MM.1S (cell line): ENCODE data around the gene ZNF716.

Source experiments
- EZH2 ChIP-seq: fragments of 300-600 bp; sonication (generic); optimal IDR thresholded peaks from 2 replicates; pipeline ENCODE3; 2017; ENCODE audit warnings: low read depth, mild to moderate bottlenecking, antibody characterized with exemption, low read length, mixed read lengths
- EZH2phosphoT487 ChIP-seq: fragments of 300-600 bp; sonication (generic); IDR thresholded peaks from 2 replicates; pipeline ENCODE4 v1.6.1; 2018; ENCODE audit warnings: antibody characterized with exemption, low read length
- TF ChIP-seq, protein P1 (sequence below): fragments of 300-600 bp; sonication (generic); IDR thresholded peaks from 2 replicates; pipeline ENCODE4 v1.5.1; 2016; ENCODE audit warnings: antibody characterized with exemption, low read length, mixed read lengths

DNA sequence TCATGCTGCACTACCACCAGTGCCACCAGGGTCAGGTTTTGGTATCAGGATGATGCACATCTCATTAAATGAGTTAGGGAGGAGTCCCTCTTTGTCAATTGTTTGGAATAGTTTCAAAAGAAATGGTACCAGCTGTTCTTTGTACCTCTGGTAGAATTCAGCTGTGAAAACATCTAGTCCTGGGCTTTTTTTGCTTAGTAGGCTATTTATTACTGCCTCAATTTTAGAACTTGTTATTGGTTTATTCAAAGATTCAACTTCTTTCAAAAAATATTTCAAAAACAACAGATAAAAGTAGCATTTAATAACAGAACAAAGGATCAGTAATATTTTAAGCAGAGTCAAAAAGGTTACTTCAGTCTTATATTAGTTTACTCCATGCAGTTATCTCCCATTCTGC lies 6.4 kb upstream of the ZNF716 start:
- no peak for TF ChIP-seq EZH2
- TF ChIP-seq, protein P1, sequence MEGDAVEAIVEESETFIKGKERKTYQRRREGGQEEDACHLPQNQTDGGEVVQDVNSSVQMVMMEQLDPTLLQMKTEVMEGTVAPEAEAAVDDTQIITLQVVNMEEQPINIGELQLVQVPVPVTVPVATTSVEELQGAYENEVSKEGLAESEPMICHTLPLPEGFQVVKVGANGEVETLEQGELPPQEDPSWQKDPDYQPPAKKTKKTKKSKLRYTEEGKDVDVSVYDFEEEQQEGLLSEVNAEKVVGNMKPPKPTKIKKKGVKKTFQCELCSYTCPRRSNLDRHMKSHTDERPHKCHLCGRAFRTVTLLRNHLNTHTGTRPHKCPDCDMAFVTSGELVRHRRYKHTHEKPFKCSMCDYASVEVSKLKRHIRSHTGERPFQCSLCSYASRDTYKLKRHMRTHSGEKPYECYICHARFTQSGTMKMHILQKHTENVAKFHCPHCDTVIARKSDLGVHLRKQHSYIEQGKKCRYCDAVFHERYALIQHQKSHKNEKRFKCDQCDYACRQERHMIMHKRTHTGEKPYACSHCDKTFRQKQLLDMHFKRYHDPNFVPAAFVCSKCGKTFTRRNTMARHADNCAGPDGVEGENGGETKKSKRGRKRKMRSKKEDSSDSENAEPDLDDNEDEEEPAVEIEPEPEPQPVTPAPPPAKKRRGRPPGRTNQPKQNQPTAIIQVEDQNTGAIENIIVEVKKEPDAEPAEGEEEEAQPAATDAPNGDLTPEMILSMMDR = no peak
- no peak for TF ChIP-seq EZH2phosphoT487
